ENCODE measurements around the gene TMEM53.

The TMEM53 gene

DNA sequence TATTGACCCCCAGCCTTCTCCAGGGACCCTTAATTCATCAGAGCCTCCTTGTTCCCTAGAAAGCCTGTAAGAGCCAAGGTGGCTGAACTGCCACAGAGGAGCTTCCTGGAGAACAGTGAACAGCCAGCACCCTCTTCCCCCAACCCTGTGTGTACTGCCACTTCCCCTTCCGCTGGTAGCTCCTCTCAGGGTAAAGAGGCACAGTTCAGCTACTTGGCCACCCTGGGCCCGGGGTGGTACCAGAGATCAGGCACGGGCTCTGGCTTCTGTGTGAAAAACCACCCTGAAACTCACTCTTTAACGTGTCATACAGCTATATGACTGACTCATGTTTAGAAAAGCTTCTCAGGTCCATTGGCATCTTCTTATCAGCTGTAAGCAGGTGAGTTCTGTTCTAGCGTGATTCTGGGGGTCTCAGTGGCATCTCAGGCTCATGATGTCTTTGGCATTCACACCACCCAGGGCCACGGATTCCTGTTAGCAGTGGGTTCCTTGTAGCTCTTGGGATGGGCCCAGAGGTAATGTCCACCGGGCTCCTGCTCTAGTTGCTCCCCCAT lies 22.6 kb upstream of the TMEM53 start:
- DNase-seq, result no peak

- DNase-seq, result no peak
Observed at GRCh38 chr1:44696101-44696500, 21.8 kb upstream of the TMEM53 start.

GRCh38 chr1:44695671-44696070 lies 21.4 kb upstream of the TMEM53 start:
- DNase-seq, result no peak

GRCh38 chr1:44694863-44695478 lies 20.7 kb upstream of the TMEM53 start:
- DNase-seq, result no peak

DNA sequence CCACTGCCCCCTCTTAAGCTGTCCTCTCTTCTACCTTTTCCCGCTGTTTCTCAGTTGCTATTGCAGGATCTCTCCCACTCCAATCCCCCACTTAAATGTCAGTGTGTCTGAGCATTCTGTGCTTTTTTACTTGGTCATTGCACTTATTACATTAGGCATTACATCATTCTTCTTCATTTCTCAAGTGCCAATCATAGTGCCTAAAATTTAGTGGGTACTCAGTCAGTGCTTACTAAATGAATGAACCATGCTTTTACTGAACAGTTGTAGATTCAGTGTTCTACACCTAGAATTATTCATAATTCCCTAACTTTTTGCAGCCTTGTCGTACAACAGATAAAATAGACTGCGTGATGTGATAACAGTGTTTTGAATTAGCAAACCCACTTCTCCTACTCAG lies 19.6 kb upstream of the TMEM53 start:
- DNase-seq, result no peak

DNA sequence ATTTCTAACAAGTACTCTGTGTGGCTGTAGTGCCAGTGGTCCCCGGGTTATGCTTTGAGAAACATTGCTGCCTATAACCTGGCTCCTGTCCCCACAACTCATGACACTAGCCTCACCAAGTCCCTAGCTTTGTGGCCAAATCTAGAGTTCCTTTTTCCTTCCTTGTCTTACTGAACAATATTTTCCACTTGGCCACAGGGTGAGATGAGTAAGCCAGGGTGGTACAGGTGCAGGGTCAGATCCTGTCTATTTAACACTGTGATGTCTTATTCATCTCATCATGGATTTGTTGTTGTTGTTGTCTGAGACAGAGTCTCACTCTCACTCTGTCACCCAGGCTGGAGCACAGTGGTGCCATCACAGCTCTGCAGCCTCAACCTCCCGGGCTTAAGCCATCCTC lies 18.9 kb upstream of the TMEM53 start:
- no peak for DNase-seq

DNA sequence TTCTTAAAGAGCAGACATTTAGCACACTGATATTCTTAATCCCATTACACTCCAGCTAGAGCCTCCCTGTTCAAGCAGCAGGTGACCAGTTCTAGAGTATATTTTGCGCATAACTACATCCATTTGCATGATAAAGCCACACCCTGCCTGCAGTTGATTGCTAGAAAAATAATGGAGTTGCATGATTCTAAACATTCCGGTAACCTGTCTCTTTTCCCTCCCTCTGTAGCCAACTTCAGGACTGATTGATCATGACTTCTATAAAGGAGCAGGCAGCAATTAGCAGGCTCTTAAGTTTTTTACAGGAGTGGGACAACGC lies 15.1 kb upstream of the TMEM53 start:
- no peak for DNase-seq

DNA sequence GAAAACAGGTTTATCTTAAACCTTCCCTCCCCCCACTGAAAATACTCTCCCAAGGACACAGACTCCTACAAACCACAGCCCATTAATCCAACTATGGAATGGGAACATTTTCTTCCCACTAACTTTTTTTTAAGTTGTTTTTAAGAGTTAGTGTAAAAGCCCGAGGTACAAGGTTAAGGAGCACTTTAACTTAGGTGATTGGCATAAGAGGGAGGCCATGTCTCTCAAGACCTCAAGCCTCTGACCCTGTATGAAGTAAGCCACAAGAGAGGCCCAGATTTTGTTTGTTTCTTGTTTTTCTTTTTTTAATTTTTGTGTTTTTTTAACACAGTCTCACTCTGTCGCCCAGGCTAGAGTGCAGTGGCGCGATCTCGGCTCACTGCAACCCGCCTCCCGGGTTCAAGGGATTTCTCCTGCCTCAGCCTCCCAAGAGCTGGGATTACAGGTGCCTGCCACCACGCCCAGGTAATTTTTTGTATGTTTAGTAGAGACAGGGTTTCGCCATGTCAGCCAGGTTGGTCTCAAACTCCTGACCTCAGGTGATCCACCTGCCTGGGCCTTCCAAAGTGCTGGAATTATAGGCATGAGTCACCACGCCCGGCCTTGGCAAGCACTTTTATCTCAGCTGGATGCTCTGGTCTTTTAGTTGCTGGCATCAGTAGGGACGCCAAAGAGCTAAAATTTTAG lies 14.6 kb upstream of the TMEM53 start:
- no peak for DNase-seq

DNA sequence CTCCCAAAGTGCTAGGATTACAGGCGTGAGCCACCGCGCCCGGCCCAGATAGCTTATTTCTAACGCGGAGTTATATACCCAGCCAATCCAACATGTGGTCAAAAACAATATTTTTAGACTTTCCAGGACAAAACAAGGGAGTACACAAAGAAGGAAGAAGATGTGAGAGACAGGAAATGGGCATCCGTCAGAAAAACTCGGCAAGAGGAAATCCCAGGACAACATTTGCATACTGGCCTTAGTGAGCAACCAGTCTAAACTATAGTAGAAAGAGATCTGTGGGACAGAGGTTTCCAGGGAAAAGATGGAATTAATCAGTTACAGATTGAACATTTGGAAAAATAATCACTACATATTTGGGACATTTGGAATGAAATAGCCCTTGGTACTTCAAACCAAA lies 11.6 kb upstream of the TMEM53 start:
- DNase-seq, result no peak

- no peak for DNase-seq
Observed at GRCh38 chr1:44685218-44685617, 10.9 kb upstream of the TMEM53 start.

- DNase-seq, result no peak
Observed at GRCh38 chr1:44684525-44684924, 10.2 kb upstream of the TMEM53 start.

DNA sequence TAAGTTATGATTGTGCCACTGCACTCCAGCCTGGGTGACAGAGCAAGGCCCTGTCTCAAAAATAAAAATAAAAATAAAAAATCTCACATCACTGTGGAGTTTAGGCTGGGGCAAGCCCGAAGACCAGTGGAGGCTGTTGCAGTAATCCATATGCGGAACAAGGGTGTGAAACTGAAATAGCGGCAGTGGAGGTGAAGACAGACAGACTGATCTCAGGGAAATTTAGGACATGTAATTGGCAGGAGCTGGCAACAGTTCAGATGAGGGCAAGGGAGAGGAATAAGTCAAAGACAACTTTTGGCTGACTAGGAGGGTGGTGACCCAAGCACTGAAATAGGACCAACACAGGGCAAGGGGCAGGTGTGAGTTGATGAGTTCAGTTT lies 8.6 kb upstream of the TMEM53 start:
- DNase-seq, result no peak

- DNase-seq, result no peak
Observed at GRCh38 chr1:44681905-44682882, 7.9 kb upstream of the TMEM53 start.

DNA sequence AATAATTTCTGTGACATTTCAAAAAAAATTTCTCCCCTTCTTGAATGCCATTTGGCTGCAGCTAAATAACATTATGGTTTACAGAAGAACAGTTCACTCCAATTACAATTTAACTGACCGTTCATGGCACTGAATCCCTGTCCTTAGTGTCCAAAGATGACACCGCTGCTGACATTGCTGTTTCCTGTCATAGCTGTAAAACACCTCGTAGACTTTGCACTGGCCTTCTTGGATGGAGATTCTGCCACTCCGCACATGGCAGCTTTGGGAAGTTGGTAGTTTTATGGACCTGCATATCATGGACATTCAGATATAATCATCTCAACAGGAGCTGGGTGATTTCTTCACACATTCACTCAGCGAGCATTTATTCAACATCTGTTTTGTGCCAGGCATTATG lies 5.2 kb upstream of the TMEM53 start:
- DNase-seq, result no peak

GRCh38 chr1:44678626-44679025 lies 4.3 kb upstream of the TMEM53 start:
- no peak for DNase-seq

- no peak for DNase-seq
Observed at GRCh38 chr1:44678120-44678519, 3.8 kb upstream of the TMEM53 start.

GRCh38 chr1:44677201-44677766 lies 3.0 kb upstream of the TMEM53 start:
- DNase-seq, result no peak

- no peak for DNase-seq
Observed at GRCh38 chr1:44676484-44677200, 2.4 kb upstream of the TMEM53 start.

DNA sequence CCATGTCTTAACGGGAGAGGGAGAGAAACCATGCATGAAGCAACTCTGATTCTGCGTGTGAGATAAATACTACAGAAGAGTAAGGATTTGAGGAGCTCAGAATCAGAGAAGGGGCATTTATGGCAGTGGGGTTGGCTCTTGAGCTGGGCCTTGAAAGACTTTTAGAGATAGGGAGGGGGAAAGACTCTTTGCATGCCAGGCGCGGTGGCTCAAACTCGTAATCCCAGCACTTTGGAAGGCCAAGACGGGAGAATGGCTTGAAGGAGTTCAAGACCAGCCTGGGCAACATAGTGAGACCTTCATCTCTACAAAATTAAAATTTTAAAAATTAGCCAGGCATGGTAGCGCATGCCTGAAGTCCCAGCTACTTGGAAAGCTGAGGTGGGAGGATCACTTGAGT lies 905 bp upstream of the TMEM53 start:
- no peak for DNase-seq

GRCh38 chr1:44673675-44674112 lies 587 bp downstream of the TMEM53 start:
- no peak for DNase-seq

DNA sequence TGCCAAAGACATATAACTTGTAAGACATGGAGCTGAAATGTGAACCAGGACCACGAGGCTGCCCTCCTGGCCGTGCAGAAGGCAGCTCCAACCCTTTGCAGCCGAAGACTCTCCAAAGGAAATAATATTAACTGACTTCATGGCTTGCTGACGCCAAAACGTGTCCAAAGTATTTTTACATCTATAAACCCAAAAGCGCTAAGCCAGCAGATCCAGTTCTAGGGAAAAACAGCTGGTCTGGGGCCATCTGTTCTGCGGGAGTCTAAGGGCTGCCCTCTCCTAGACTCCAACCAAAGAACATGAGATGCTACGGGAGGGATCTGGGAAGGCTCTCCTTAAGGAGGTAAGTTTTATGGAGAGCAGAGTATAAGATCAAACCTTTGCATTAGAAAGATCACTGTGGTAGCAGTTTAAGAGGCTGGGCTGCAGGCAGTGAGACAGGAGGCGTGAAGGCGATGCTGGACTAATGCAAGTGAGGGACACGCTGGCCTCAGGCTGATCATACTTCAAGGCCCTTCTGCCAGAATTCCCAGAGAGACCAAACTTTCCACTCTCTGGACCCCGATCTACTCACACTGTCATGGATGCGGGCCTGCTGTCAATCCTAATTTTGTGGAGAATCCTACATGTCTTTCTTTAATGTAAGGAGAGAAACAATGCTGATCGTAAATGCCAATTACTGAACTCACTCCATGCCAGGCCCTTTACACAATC lies 1.2 kb downstream of the TMEM53 start:
- DNase-seq, result no peak

Data from DMS 273 treated with DMSO at 0.1 percent for 48 hours (cell line).